SKM-1 treated with dmso at 0.1 percent for 144 hours (cell line): Measurements from ENCODE around the gene SORCS1.

ENCODE experiments used
- DNase-seq: peaks from one replicate; lab custom pipeline; 2025; ENCODE audit not compliant: unreplicated experiment; lab: John Stamatoyannopoulos, UW

SORCS1 gene

GRCh38 chr10:106830006-106830405 is 334.5 kb downstream of the SORCS1 start:
- no peak for DNase-seq

- DNase-seq, result no peak
Measured at GRCh38 chr10:106826716-106827115, 337.8 kb downstream of the SORCS1 start.

GRCh38 chr10:106825576-106826364 is 338.7 kb downstream of the SORCS1 start:
- no peak for DNase-seq

- DNase-seq, result no peak
Measured at GRCh38 chr10:106820579-106820978, 343.9 kb downstream of the SORCS1 start.

GRCh38 chr10:106819490-106819889 is 345.0 kb downstream of the SORCS1 start:
- DNase-seq, result no peak

- DNase-seq, result no peak
Measured at GRCh38 chr10:106816318-106817085, 348.0 kb downstream of the SORCS1 start.

- no peak for DNase-seq
Measured at GRCh38 chr10:106815427-106816043, 349.0 kb downstream of the SORCS1 start.

- no peak for DNase-seq
Measured at GRCh38 chr10:106804992-106805582, 359.4 kb downstream of the SORCS1 start.

- no peak for DNase-seq
Measured at GRCh38 chr10:106802949-106803348, 361.6 kb downstream of the SORCS1 start.

- no peak for DNase-seq
Measured at GRCh38 chr10:106799776-106800175, 364.7 kb downstream of the SORCS1 start.

GRCh38 chr10:106795619-106796018 is 368.9 kb downstream of the SORCS1 start:
- peak; percentile 7 for DNase-seq

GRCh38 chr10:106793617-106794016 is 370.9 kb downstream of the SORCS1 start:
- DNase-seq, result no peak

GRCh38 chr10:106789623-106790022 is 374.9 kb downstream of the SORCS1 start:
- DNase-seq, result no peak

- no peak for DNase-seq
Measured at GRCh38 chr10:106788982-106789381, 375.5 kb downstream of the SORCS1 start.

- no peak for DNase-seq
Measured at GRCh38 chr10:106785528-106785927, 379.0 kb downstream of the SORCS1 start.

GRCh38 chr10:106780632-106781031 is 383.9 kb downstream of the SORCS1 start:
- no peak for DNase-seq

GRCh38 chr10:106777841-106778240 is 386.7 kb downstream of the SORCS1 start:
- DNase-seq, result no peak

- DNase-seq, result no peak
Measured at GRCh38 chr10:106775127-106775526, 389.4 kb downstream of the SORCS1 start.

- no peak for DNase-seq
Measured at GRCh38 chr10:106772957-106773356, 391.5 kb downstream of the SORCS1 start.

- DNase-seq, result no peak
Measured at GRCh38 chr10:106771154-106771553, 393.4 kb downstream of the SORCS1 start.

- DNase-seq, result no peak
Measured at GRCh38 chr10:106768204-106768603, 396.3 kb downstream of the SORCS1 start.
